BE2C (cell line): ENCODE measurements around the gene WWC2.
A peak's percentile ranks its signal among the peaks of the same experiment; 100 is the strongest.

Experiments
- DNase-seq: peaks from one replicate; pipeline ENCODE4 v3.0.0-alpha.2; 2020
- H3K27me3 ChIP-seq: fragments of 250-450 bp; sonication (Bioruptor Pico); 2 replicates; pipeline ENCODE4 v1.5.1; 2020; ENCODE audit warnings: mild to moderate bottlenecking
- H3K36me3 ChIP-seq: fragments of 250-450 bp; sonication (Bioruptor Pico); 2 replicates; pipeline ENCODE4 v1.5.1; 2020; ENCODE audit warnings: mild to moderate bottlenecking
- H3K4me1 ChIP-seq: fragments of 250-450 bp; sonication (Bioruptor Pico); 2 replicates; pipeline ENCODE4 v1.5.1; 2020
- H3K4me3 ChIP-seq: 2 replicates; pipeline ENCODE4 v1.5.1; 2011; ENCODE audit warnings: low read depth, low read length
- H3K9me3 ChIP-seq: fragments of 250-450 bp; sonication (Bioruptor Pico); 2 replicates; pipeline ENCODE4 v1.5.1; 2020
- CTCF ChIP-seq: IDR thresholded peaks from 2 replicates; pipeline ENCODE4 v1.5.1; 2012; ENCODE audit warnings: mild to moderate bottlenecking, low read depth, low read length

WWC2 gene

GRCh38 chr4:183124228-183124627, 25.2 kb downstream of the WWC2 start:
- Histone ChIP-seq H3K9me3 (no peaks in the 10 kb centered on the region), H3K36me3 (no peaks in the 10 kb centered on the region), H3K4me1 (peaks cover 7% of the 10 kb centered on the region), H3K27me3 (no peaks in the 10 kb centered on the region), H3K4me3 (no peak overlapping the region)
- no peak for DNase-seq
- no peak for TF ChIP-seq CTCF

- no peak overlapping the region for H3K4me3 ChIP-seq
These were observed 25.8 kb downstream of the WWC2 start for GRCh38 chr4:183124865-183125264.

GRCh38 chr4:183129125-183129524, 30.1 kb downstream of the WWC2 start:
- no peak for TF ChIP-seq CTCF
- Histone ChIP-seq H3K4me1 (peaks cover 18% of the 10 kb centered on the region), H3K9me3 (no peaks in the 10 kb centered on the region), H3K4me3 (no peak overlapping the region), H3K27me3 (no peaks in the 10 kb centered on the region), H3K36me3 (no peaks in the 10 kb centered on the region)
- no peak for DNase-seq

More at GRCh38 chr4:183124865-183125264, 25.8 kb downstream of the WWC2 start:
- Histone ChIP-seq H3K4me1 (peaks cover 11% of the 10 kb centered on the region), H3K36me3 (no peaks in the 10 kb centered on the region), H3K9me3 (no peaks in the 10 kb centered on the region), H3K27me3 (no peaks in the 10 kb centered on the region)
- DNase-seq = no peak
- no peak for TF ChIP-seq CTCF

GRCh38 chr4:183129675-183130074, 30.6 kb downstream of the WWC2 start:
- Histone ChIP-seq H3K9me3 (no peaks in the 10 kb centered on the region), H3K27me3 (no peaks in the 10 kb centered on the region), H3K36me3 (no peaks in the 10 kb centered on the region), H3K4me1 (peaks cover 18% of the 10 kb centered on the region), H3K4me3 (no peak overlapping the region)
- no peak for TF ChIP-seq CTCF
- DNase-seq = peak; percentile 21

GRCh38 chr4:183130328-183131155, 31.5 kb downstream of the WWC2 start:
- peak; percentile 61 for DNase-seq

More at GRCh38 chr4:183130328-183131155, 31.5 kb downstream of the WWC2 start:
- peak overlapping the region; percentile 25 for H3K4me3 ChIP-seq
- TF ChIP-seq CTCF = no peak
- no peaks in the 10 kb centered on the region for H3K36me3 ChIP-seq
- H3K4me1 ChIP-seq = peaks cover 18% of the 10 kb centered on the region
- no peaks in the 10 kb centered on the region for H3K27me3 ChIP-seq
- H3K9me3 ChIP-seq = no peaks in the 10 kb centered on the region
